ENCODE measurements around the gene PCDHA6. TPM values are rescaled to one million over a fixed set of nuclear protein-coding genes. Genes with fewer than 3 reads are reported as not detected.

The PCDHA6 gene
- total and polyA plus RNA-seq, 2 of the 4 experiments (the other 2 are of a cell fraction): 0.03 TPM; not detected in 1

DNA sequence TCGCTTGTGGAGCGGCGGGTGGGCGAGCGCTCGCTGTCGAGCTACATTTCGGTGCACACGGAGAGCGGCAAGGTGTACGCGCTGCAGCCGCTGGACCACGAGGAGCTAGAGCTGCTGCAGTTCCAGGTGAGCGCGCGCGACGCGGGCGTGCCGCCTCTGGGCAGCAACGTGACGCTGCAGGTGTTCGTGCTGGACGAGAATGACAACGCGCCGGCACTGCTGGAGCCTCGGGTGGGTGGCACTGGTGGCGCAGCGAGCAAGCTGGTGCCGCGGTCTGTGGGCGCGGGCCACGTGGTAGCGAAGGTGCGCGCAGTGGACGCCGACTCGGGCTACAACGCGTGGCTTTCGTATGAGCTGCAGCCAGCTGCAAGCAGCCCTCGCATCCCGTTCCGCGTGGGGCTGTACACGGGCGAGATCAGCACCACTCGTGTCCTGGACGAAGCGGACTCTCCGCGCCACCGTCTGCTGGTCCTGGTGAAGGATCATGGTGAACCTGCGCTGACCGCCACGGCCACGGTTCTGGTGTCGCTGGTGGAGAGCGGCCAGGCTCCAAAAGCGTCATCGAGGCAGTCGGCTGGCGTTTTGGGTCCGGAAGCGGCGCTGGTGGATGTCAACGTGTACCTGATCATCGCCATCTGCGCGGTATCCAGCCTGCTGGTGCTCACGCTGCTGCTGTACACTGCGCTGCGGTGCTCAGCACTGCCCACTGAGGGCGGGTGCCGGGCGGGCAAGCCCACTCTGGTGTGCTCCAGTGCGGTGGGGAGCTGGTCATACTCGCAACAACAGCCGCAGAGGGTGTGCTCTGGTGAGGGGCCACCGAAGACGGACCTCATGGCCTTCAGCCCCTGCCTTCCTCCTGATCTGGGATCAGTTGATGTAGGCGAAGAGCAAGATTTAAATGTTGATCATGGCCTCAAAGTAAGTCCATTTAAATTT, 15.3 kb downstream of the PCDHA6 start:
- Histone ChIP-seq H3K4me1 (ENCODE audit: control insufficient read depth, insufficient read depth, low read length) (no peaks in the 10 kb centered on the region), H2AFZ (replicated peaks; ENCODE audit: low read length, poor library complexity) (no peak overlapping the region), H4K91ac (ENCODE audit: insufficient read depth, low read depth, low read length) (no peak overlapping the region), H3K36me3 (ENCODE audit: control insufficient read depth, insufficient read depth, low read length) (no peaks in the 10 kb centered on the region), H2BK5ac (ENCODE audit: low read depth, low read length, poor library complexity, severe bottlenecking) (no peak overlapping the region), H2BK120ac (ENCODE audit: low read depth, low read length) (no peak overlapping the region), H2BK15ac (ENCODE audit: low read depth, low read length) (no peak overlapping the region), H3K23ac (ENCODE audit: low read depth, low read length) (no peak overlapping the region), H2AK9ac (replicated peaks; ENCODE audit: low read depth, low read length, poor library complexity) (no peak overlapping the region), H3K4ac (ENCODE audit: low read depth, low read length) (no peak overlapping the region), H2AK5ac (ENCODE audit: low read depth, low read length) (no peak overlapping the region), H3K9me1 (ENCODE audit: insufficient read depth, low read length) (no peaks in the 10 kb centered on the region), H4K8ac (ENCODE audit: low read depth in 2 of 2, low read length in 2 of 2) (no peak overlapping the region), H3K79me1 (ENCODE audit: low read depth in 1 of 2, low read length in 2 of 2) (no peaks in the 10 kb centered on the region), H4K20me1 (ENCODE audit: insufficient read depth, low read length) (no peaks in the 10 kb centered on the region), H3K14ac (replicated peaks; ENCODE audit: low read depth, low read length) (no peak overlapping the region), H3K56ac (ENCODE audit: extremely low read depth, insufficient read depth, low read length) (no peak overlapping the region), H3K27ac (ENCODE audit: insufficient read depth, low read length) (no peak overlapping the region), H3K4me2 (ENCODE audit: low read depth, low read length) (no peak overlapping the region), H2BK20ac (ENCODE audit: low read depth, low read length) (no peak overlapping the region), H3K9me3 (ENCODE audit: control insufficient read depth, insufficient read depth, low read length) (peaks cover 14% of the 10 kb centered on the region), H3K4me3 (ENCODE audit: insufficient read depth, low read depth, low read length) (no peak overlapping the region), H3K9ac (ENCODE audit: low read depth, low read length) (no peak overlapping the region), H3K18ac (ENCODE audit: low read depth, low read length) (no peak overlapping the region), H3K27me3 (ENCODE audit: control insufficient read depth, insufficient read depth, low read length) (no peaks in the 10 kb centered on the region), H4K5ac (ENCODE audit: low read depth, low read length) (no peak overlapping the region)
- ChIA-PET CTCF (no interaction called here), POLR2A (ENCODE audit: unreplicated experiment) (no interaction called here)
- dilution Hi-C loops (cut with HindIII; ENCODE audit: low sequenced_read_pairs, unreplicated experiment): no loop called here
- in situ Hi-C loops (cut with MboI; ENCODE audit: low sequenced_read_pairs): no loop called here
- no TSS peak for BruUV-seq (replicated peaks)
- ATAC-seq (ENCODE audit: low read depth) (no peak), DNase-seq (no peak)
- WGBS, 2 experiments (ENCODE audit: extremely low coverage in 2 of 2, insufficient read length in 1 of 2): 53% methylated on average over 48 of the region's 87 CpGs; no CpG with 5 or more reads in 1 of the 2 experiments
- TF ChIP-seq CEBPB (IDR thresholded peaks at IDR 0.05; ENCODE audit: low read depth, low read length) (no peak), SMC3 (IDR thresholded peaks at IDR 0.05; ENCODE audit: low read depth, low read length) (no peak), MAZ (IDR thresholded peaks at IDR 0.05; ENCODE audit: borderline replicate concordance, low read depth, low read length) (no peak), CHD1 (IDR thresholded peaks at IDR 0.05; ENCODE audit: low read depth, low read length) (no peak), MXI1 (IDR thresholded peaks at IDR 0.05; ENCODE audit: borderline replicate concordance, low read depth, low read length) (no peak), FOS (IDR thresholded peaks at IDR 0.05; ENCODE audit: low read depth, low read length) (no peak), NFE2L2 (IDR thresholded peaks at IDR 0.05; ENCODE audit: low read depth, low read length) (no peak), RFX5 (IDR thresholded peaks at IDR 0.05; ENCODE audit: low read depth, low read length) (no peak), MAFK (IDR thresholded peaks at IDR 0.05; ENCODE audit: low read depth, low read length) (no peak)
- TF ChIP-seq, protein P1, sequence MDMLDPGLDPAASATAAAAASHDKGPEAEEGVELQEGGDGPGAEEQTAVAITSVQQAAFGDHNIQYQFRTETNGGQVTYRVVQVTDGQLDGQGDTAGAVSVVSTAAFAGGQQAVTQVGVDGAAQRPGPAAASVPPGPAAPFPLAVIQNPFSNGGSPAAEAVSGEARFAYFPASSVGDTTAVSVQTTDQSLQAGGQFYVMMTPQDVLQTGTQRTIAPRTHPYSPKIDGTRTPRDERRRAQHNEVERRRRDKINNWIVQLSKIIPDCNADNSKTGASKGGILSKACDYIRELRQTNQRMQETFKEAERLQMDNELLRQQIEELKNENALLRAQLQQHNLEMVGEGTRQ (IDR thresholded peaks at IDR 0.05; ENCODE audit: low read depth, low read length): no peak
- TF ChIP-seq, protein P2, sequence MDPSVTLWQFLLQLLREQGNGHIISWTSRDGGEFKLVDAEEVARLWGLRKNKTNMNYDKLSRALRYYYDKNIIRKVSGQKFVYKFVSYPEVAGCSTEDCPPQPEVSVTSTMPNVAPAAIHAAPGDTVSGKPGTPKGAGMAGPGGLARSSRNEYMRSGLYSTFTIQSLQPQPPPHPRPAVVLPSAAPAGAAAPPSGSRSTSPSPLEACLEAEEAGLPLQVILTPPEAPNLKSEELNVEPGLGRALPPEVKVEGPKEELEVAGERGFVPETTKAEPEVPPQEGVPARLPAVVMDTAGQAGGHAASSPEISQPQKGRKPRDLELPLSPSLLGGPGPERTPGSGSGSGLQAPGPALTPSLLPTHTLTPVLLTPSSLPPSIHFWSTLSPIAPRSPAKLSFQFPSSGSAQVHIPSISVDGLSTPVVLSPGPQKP (IDR thresholded peaks at IDR 0.05; ENCODE audit: borderline replicate concordance, low read depth, low read length): no peak
- intact Hi-C loops (cut with micrococcal nuclease): no loop called here
